IPS DF 6.9 (cell line): ENCODE data around the gene POU2F2.

Experiments
- DNase-seq: peaks from one replicate; pipeline ENCODE4 v3.0.0-alpha.2; 2013; ENCODE audit warnings: low read depth, low spot score
- H3K27ac ChIP-seq: one replicate; pipeline ENCODE4 v1.5.1; 2013; ENCODE audit warnings: low read length, control low read depth
- H3K27me3 ChIP-seq: 2 replicates; pipeline ENCODE4 v1.6.1; 2013; ENCODE audit warnings: mild to moderate bottlenecking, low read length; ENCODE audit not compliant: control insufficient read depth, insufficient read depth
- H3K36me3 ChIP-seq: 2 replicates; pipeline ENCODE4 v1.6.1; 2013; ENCODE audit warnings: low read length; ENCODE audit not compliant: control insufficient read depth, insufficient read depth
- H3K4me1 ChIP-seq: 2 replicates; pipeline ENCODE4 v1.6.1; 2013; ENCODE audit warnings: low read length; ENCODE audit not compliant: control insufficient read depth, insufficient read depth
- H3K4me3 ChIP-seq: 2 replicates; pipeline ENCODE4 v1.5.1; 2013; ENCODE audit warnings: mild to moderate bottlenecking, low read length
- H3K9me3 ChIP-seq: 2 replicates; pipeline ENCODE4 v1.6.1; 2013; ENCODE audit warnings: low read length, inconsistent platforms; ENCODE audit not compliant: control insufficient read depth, insufficient read depth
- WGBS: extraction: QIAGEN DNeasy Blood & Tissue Kit; methylation state at CpG from one replicate; pipeline ENCODE4 v1.1.7; 2013; ENCODE audit warnings: mixed read lengths, missing lambda C conversion rate; ENCODE audit not compliant: insufficient read length, insufficient coverage; 5-methylcytosine and 5-hydroxymethylcytosine counted together

The POU2F2 gene

DNA sequence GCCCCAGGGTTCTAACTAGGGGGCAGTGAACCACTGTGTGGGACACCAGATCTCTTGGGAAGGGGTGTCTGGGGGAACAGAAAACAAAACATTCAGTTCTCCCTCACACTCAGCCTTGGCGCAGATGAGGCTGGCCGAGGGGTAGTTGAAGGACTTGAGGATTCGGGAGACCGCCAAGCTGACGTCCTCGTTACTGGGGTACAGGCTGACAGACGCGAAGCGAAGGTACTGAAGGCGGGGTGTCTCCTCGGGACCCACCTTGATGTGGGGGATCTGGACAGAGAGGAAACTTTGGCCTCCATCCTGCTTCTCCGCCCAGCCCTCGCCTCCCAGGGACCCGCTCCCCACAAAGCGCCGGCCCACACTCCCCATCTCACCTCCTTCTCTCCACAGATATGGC, 69.9 kb downstream of the POU2F2 start:
- Histone ChIP-seq H3K4me1 (no peaks in the 10 kb centered on the region; the same call in 1 of the 2 replicates), H3K27me3 (no peaks in the 10 kb centered on the region), H3K27ac (no peak overlapping the region), H3K36me3 (peaks cover 38% of the 10 kb centered on the region), H3K9me3 (no peaks in the 10 kb centered on the region), H3K4me3 (no peak overlapping the region)
- WGBS, result no CpG with 5 or more reads among the region's 16 CpGs
- DNase-seq, result no peak

DNA sequence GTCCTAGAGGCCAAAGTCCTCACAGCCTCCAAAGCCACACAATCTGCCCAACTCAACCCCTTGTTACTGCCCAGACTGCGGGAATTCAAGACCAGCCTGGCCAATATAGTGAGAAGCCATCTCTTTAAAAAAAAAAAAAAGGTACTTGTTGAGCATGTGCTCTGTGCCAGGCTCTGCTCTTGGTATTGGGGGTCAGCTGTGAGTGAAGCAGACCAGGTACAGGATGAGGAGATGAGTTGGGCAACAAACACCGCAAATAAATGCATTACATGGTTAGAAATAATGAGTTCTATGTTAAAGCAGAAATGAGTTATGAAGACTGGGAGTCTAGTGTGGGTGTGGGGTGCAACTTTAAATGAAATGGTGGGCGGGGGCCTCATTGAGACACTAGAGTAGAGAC, 72.1 kb downstream of the POU2F2 start:
- no peaks in the 10 kb centered on the region; the same call in 1 of the 2 replicates for H3K4me1 ChIP-seq
- no peaks in the 10 kb centered on the region for H3K9me3 ChIP-seq
- H3K27me3 ChIP-seq, result no peaks in the 10 kb centered on the region
- no peak overlapping the region for H3K27ac ChIP-seq
- no peak overlapping the region for H3K4me3 ChIP-seq
- DNase-seq, result no peak
- no CpG with 5 or more reads among the region's 3 CpGs for WGBS
- peaks cover 42% of the 10 kb centered on the region for H3K36me3 ChIP-seq

DNA sequence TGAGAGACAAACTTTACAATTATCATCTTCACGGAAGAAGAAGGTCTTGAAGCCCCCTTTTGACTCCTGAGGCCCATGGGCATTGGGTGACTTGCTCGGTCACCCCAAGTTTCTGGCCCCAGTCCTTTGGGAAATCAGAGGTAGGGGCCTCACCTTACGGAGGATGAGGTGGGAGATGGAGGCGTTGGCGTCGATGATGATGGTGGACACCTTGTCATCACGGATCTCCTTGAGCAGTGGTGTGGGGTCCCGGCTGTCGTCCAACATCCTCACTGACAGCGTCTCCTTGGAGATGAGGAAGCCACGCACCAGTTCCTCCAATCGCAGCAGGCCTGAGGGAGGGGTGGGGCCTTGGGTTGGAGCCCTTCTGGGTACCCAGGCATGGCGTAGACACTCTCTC, 73.0 kb downstream of the POU2F2 start:
- no peak for DNase-seq
- Histone ChIP-seq H3K4me3 (no peak overlapping the region), H3K4me1 (no peaks in the 10 kb centered on the region; the same call in 1 of the 2 replicates), H3K36me3 (peaks cover 42% of the 10 kb centered on the region), H3K9me3 (no peaks in the 10 kb centered on the region), H3K27me3 (no peaks in the 10 kb centered on the region), H3K27ac (no peak overlapping the region)
- no CpG with 5 or more reads among the region's 13 CpGs for WGBS

DNA sequence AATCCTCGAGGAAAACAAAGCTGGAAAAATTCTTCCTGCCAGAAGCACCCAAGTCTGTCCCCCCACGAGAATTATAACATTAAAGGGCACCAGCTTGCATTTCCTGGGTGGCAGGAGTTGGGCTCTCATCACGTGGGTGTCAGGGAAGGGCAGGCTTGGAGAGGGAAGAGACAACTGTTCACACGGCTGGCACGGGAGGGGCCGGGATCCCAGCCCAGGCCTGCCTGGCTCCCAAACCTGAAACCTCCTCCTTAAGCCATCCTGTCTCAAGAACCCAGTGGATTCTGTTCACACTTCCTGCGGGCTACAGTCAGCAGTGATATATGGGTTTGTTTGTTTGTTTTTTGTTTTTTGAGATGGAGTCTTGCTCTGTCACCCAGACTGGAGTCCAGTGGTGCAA, 74.4 kb downstream of the POU2F2 start:
- H3K36me3 ChIP-seq, result peaks cover 48% of the 10 kb centered on the region
- H3K27me3 ChIP-seq, result no peaks in the 10 kb centered on the region
- H3K9me3 ChIP-seq, result no peaks in the 10 kb centered on the region
- no peaks in the 10 kb centered on the region; the same call in 1 of the 2 replicates for H3K4me1 ChIP-seq
- no peak for DNase-seq
- no peak overlapping the region for H3K4me3 ChIP-seq
- H3K27ac ChIP-seq, result no peak overlapping the region
- no CpG with 5 or more reads among the region's 7 CpGs for WGBS

DNA sequence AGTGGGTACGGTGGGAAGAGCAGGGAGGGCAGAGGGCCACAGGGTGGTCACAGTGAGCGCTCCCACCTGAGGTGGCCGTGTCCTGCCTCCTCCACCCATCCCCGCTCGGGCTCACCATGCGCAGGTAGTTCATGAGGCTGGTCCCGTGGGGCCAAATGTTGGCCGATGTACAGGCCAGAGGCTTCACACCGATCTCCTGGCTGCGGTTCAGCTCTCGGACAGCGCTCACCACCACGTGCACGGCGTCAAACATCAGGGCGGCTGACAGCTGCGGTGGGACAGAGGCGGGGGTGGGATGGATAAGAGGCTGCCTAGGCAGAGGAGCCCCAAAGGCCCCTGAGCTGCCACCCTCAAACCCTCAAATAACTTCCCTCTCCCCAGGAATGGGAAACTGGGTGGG, 78.0 kb downstream of the POU2F2 start:
- no peak overlapping the region for H3K27ac ChIP-seq
- H3K36me3 ChIP-seq, result peaks cover 46% of the 10 kb centered on the region
- no peak overlapping the region for H3K4me3 ChIP-seq
- WGBS, result no CpG with 5 or more reads among the region's 18 CpGs
- H3K27me3 ChIP-seq, result no peaks in the 10 kb centered on the region
- H3K9me3 ChIP-seq, result no peaks in the 10 kb centered on the region
- no peak for DNase-seq
- H3K4me1 ChIP-seq, result no peaks in the 10 kb centered on the region; the same call in 1 of the 2 replicates

DNA sequence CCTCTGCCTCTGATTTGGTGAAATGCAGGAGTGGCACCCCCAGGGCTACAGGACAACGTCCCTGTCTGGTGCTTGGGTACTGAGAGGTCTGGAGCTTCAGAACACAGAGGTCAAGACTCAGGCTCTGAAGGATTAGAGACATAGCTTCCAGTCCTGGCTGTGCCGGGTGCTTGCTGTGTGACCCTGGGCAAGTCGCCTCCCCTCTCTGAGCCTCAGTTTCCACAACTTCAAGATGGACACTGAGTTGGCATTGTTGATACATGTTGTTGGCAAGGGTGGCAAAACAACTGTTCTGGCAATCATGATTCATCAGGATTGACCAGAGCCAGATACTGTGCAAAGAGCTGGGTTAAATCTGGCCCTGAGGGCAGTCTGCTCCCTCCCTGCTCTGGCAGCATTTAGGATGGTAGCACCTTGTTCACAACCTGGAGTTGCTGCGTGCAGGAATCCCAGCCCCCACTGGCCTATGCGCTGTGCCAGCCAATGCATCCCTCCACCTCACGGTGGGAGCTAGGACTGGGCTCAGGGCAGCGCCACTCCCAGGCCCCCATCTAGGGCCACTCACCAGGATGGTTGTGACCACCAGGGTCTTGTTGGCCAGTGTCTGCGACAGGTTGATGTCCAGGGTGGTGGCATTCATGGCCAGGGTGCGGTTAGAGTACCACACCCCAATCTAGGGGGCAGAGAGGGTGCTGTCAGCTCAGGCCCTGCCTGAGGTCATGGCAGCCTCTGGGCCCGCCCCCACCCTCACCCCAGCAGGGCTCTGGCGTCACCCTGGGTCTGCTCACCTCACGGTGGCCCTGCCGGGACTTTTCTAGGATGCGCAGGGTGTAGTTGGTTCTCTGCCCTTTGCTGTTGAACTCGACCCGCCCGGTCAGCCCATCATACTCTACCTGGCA, 79.0 kb downstream of the POU2F2 start:
- Histone ChIP-seq H3K9me3 (no peaks in the 10 kb centered on the region), H3K27me3 (no peaks in the 10 kb centered on the region), H3K36me3 (peaks cover 44% of the 10 kb centered on the region), H3K4me1 (no peaks in the 10 kb centered on the region; the same call in 1 of the 2 replicates), H3K27ac (no peak overlapping the region), H3K4me3 (no peak overlapping the region)
- whole genome bisulfite sequencing, result no CpG with 5 or more reads among the region's 17 CpGs
- DNase-seq, result no peak

DNA sequence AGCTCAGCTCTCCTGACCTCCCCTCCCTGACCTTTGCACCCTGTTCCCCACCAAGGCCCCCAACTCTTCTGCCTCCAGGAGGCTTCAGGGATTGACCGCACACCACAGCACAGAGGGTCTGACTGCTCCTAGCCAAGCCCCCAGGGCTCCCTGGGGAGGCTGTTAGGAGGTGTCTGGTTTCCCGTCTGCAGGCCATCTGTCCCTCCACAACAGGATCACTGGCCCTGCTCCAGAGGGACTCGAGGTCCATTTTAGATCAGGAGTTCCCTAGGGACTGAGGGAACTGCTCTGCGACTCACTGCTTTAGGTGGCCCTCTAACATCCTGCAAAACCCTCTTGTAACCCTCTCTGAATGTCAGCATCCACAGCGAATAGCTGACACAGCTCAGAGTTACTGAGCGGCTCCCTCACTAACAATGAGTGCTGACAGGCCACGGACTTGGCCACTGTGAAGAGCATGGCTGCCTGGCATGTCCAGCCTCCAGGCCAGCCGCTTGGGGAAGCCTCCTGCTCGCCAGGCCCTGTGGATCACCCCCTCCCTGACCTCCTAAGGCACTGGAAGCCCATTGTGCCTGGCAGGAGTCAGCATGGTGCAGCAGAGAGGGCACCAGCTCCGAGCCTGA, 79.9 kb downstream of the POU2F2 start:
- Histone ChIP-seq H3K4me1 (no peaks in the 10 kb centered on the region; the same call in 1 of the 2 replicates), H3K27ac (no peak overlapping the region), H3K9me3 (no peaks in the 10 kb centered on the region), H3K27me3 (no peaks in the 10 kb centered on the region), H3K36me3 (peaks cover 44% of the 10 kb centered on the region), H3K4me3 (no peak overlapping the region)
- DNase-seq, result no peak
- WGBS, result no CpG with 5 or more reads among the region's 10 CpGs

DNA sequence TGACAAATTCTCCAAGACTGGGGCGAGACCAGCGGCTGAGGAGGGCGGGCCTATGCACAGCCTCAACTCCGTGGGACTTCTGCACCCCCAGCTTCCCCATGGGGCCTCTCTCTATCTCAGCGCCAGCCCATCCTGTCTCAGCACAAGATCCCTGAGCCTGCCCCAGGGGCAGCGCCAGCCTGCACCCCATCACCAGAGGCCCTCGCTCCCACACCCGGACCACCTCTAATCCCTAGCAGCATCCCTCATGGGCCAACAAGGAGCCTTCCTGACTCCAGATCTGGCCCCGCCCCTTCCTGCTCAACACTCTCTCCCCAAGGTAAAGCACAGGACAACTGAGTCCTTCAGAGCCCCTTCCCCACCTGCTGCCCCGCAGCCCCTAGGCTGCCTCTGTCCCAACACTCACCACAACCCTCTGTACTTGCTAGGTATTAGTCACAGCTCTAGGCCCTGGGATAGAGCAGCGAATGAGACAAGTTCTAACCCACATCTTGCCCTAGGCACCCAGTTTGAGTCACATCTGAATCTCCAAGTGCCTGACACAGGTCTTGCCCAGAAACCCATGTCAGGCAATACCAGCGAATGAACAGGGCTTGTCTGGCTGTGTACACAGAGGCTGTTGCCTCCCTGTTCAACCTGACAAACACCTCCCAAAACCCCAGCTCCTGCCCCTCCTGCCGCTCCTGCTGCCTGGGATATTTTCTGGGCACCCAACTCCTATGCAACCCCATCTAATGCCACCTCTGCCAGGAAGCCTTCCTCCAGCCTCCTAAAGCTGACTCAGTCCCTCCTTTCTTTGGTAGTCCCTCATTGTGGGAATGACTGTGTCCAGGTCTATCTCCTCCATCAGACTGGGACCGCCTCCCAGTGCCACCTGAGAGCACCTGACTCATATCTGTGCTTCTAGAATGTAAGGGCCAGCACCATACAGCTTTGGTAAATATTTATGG, 80.8 kb downstream of the POU2F2 start:
- H3K4me3 ChIP-seq, result no peak overlapping the region
- no CpG with 5 or more reads among the region's 14 CpGs for WGBS
- no peaks in the 10 kb centered on the region for H3K9me3 ChIP-seq
- H3K27ac ChIP-seq, result no peak overlapping the region
- H3K4me1 ChIP-seq, result no peaks in the 10 kb centered on the region; the same call in 1 of the 2 replicates
- no peak for DNase-seq
- H3K27me3 ChIP-seq, result no peaks in the 10 kb centered on the region
- H3K36me3 ChIP-seq, result peaks cover 40% of the 10 kb centered on the region

DNA sequence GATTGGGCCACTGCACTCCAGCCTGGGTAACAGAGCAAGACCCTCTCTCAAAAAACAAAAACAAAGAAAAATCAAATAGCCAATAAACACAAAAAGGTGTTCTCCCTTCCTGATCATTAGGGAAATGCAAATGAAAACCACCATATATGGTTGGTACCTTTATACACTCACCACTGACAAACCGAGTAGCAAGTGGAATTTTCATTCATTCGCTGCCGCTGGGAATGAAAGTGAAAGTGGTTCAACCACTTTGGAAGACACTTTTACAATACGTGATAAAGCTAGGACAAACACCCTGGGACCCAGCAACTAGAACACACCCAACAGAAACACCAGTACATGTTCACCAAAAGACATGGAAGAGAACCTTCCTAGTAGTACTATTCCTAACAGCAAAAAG, 83.3 kb downstream of the POU2F2 start:
- Histone ChIP-seq H3K27me3 (no peaks in the 10 kb centered on the region), H3K9me3 (no peaks in the 10 kb centered on the region), H3K27ac (no peak overlapping the region), H3K36me3 (peaks cover 29% of the 10 kb centered on the region), H3K4me1 (no peaks in the 10 kb centered on the region; the same call in 1 of the 2 replicates), H3K4me3 (no peak overlapping the region)
- no peak for DNase-seq
- WGBS, result no CpG with 5 or more reads among the region's 4 CpGs

DNA sequence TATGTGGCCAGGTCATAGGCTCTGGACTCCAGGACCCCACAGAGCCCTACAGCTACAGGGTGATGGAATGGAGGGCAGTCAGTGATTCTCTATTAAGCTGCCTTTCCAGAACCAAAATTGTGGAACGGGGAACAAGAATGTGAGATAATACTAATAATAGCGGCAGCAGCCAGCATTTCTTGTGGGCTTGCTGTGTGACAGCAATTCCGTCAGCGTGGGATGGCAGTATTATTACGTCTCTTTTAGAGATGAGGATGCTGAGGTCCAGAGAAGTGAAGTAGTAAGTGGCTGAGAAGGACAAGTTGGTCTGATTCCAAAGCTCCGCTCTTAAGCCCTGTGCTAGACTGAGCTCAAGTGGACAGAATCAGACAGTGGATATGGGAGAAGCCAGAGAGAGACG, 86.7 kb downstream of the POU2F2 start:
- DNase-seq, result no peak
- H3K27me3 ChIP-seq, result no peaks in the 10 kb centered on the region
- no peaks in the 10 kb centered on the region for H3K9me3 ChIP-seq
- H3K36me3 ChIP-seq, result peaks cover 19% of the 10 kb centered on the region
- no peaks in the 10 kb centered on the region for H3K4me1 ChIP-seq
- no peak overlapping the region for H3K4me3 ChIP-seq
- H3K27ac ChIP-seq, result no peak overlapping the region
- no CpG with 5 or more reads among the region's 7 CpGs for whole genome bisulfite sequencing
